K562 (cell line): ENCODE results near the gene DCAF7. TPM values are rescaled to one million over a fixed set of nuclear protein-coding genes. Genes with fewer than 3 reads are reported as not detected.
A peak's percentile ranks its signal among the peaks of the same experiment; 100 is the strongest.

Experiments
- ATAC-seq: fragments of 200-7000 bp; cut with Tn5 transposase; 3 replicates; pipeline ENCODE4 v1.9.1; 2020; ENCODE audit warnings: moderate library complexity
- BruUV-seq: library from RNA; stranded (reverse); fragments of 400-500 nt; replicated peaks from 2 replicates; lab custom pipeline; 2021; lab: Mats Ljungman, UMichigan
- CTCF ChIA-PET: fragments of 300-600 bp; formaldehyde crosslinking; extraction: SDS; loops from one replicate; lab custom pipeline; 2021; ENCODE audit warnings: low intra/inter-chr PET ratio; lab: Yijun Ruan, JAX
- POLR2A ChIA-PET: fragments of 300-600, 350-650 bp; sonication (Branson Sonifier 250); formaldehyde crosslinking; extraction: SDS; loops from one replicate; lab custom pipeline; 2021; ENCODE audit warnings: antibody characterized with exemption, inconsistent platforms; lab: Yijun Ruan, JAX
- DNase-seq, 4 experiments: peaks; one replicate each; pipeline versions ENCODE4 v3.0.0 to v3.0.0-alpha.2; 2011 to 2018; ENCODE audit warnings: low spot score in 3 of 4, mixed read lengths in 3 of 4; ENCODE audit errors: extremely low read depth in 1 of 4
- FAIRE-seq: peaks from 2 replicates; lab custom pipeline; 2011; peaks lifted over from hg19 to GRCh38; lab: Jason Lieb, UNC
- H2AFZ ChIP-seq: 2 replicates; pipeline ENCODE4 v1.6.0; 2011; ENCODE audit warnings: low read depth, low read length, control low read depth, inconsistent platforms
- H3K27ac ChIP-seq: fragments of 200-600 bp; 3 replicates; pipeline ENCODE4 v1.8.0; 2011; ENCODE audit warnings: low read depth, mild to moderate bottlenecking, control low read depth, inconsistent platforms, low read length, moderate library complexity, mixed read lengths; ENCODE audit errors: extremely low read depth
- H3K27me3 ChIP-seq, 2 experiments: fragments of 300-600 bp in 1 of 2; 2 replicates in 1 of 2; 3 replicates in 1 of 2; pipeline versions ENCODE4 v1.6.0 to v1.8.0; 2011; ENCODE audit warnings: inconsistent platforms in 2 of 2, low read length in 2 of 2, mild to moderate bottlenecking in 1 of 2, mixed read lengths in 1 of 2, moderate library complexity in 1 of 2; ENCODE audit not compliant: control insufficient read depth in 2 of 2, insufficient read depth in 2 of 2
- H3K36me3 ChIP-seq: fragments of 300-600 bp; 3 replicates; pipeline ENCODE4 v1.8.0; 2011; ENCODE audit warnings: mild to moderate bottlenecking, low read length, inconsistent platforms; ENCODE audit not compliant: control insufficient read depth, insufficient read depth
- H3K4me1 ChIP-seq, 2 experiments: fragments of 200-600 bp in 1 of 2; replicated peaks in 1 of 2; 2 replicates in 1 of 2; 3 replicates in 1 of 2; pipeline versions ENCODE4 v1.5.1 to v1.8.0; 2011; ENCODE audit warnings: inconsistent platforms in 2 of 2, low read length in 2 of 2, mild to moderate bottlenecking in 1 of 2, mixed read lengths in 1 of 2, moderate library complexity in 1 of 2; ENCODE audit not compliant: control insufficient read depth in 2 of 2, insufficient read depth in 2 of 2
- H3K4me2 ChIP-seq: 2 replicates; pipeline ENCODE4 v1.6.1; 2011; ENCODE audit warnings: low read length, control low read depth, inconsistent platforms, mixed read lengths; ENCODE audit not compliant: insufficient read depth
- H3K4me3 ChIP-seq: fragments of 200-600 bp; sonication (generic), shearing (Covaris generic); 2 replicates; pipeline ENCODE4 v1.5.1; 2016; ENCODE audit warnings: control low read depth, inconsistent platforms
- H3K79me2 ChIP-seq: fragments of 200-600 bp; 3 replicates; pipeline ENCODE4 v1.8.0; 2011; ENCODE audit warnings: low read length, inconsistent platforms; ENCODE audit not compliant: control insufficient read depth, insufficient read depth
- H3K9ac ChIP-seq, 2 experiments: 2 replicates each; pipeline versions ENCODE4 v1.6.0 to v1.6.1; 2011; ENCODE audit warnings: low read depth in 2 of 2, low read length in 2 of 2, control low read depth in 1 of 2, inconsistent platforms in 1 of 2, mild to moderate bottlenecking in 1 of 2, mixed read lengths in 1 of 2; ENCODE audit not compliant: insufficient read depth in 1 of 2
- H3K9me1 ChIP-seq: one replicate; pipeline ENCODE4 v1.6.0; 2011; ENCODE audit warnings: inconsistent platforms, mild to moderate bottlenecking, low read length, moderate library complexity; ENCODE audit not compliant: control insufficient read depth, insufficient read depth
- H3K9me3 ChIP-seq: replicated peaks from 2 replicates; pipeline ENCODE4 v1.5.1; 2011; ENCODE audit warnings: low read depth, low read length, inconsistent platforms; ENCODE audit not compliant: control insufficient read depth, insufficient read depth
- H4K20me1 ChIP-seq: replicated peaks from 2 replicates; pipeline ENCODE4 v1.6.1; 2011; ENCODE audit warnings: low read length, inconsistent platforms, mixed read lengths; ENCODE audit not compliant: control insufficient read depth, insufficient read depth
- BCOR ChIP-seq: fragments of 450-650 bp; IDR thresholded peaks from 2 replicates; pipeline ENCODE4 v1.6.1; 2016
- CAMTA2 ChIP-seq: fragments of 250-450 bp; sonication (Bioruptor Pico); conservative IDR thresholded peaks from 2 replicates; pipeline ENCODE4 v1.5.1; 2022
- ELF2 ChIP-seq: fragments of 250-450 bp; sonication (Bioruptor Pico); IDR thresholded peaks from 2 replicates; pipeline ENCODE4 v1.5.0; 2021; ENCODE audit warnings: mild to moderate bottlenecking
- HDAC3 ChIP-seq: fragments of 450-650 bp; IDR thresholded peaks from 2 replicates; pipeline ENCODE4 v1.6.1; 2018; ENCODE audit warnings: borderline replicate concordance, mild to moderate bottlenecking, moderate library complexity; ENCODE audit not compliant: partially characterized antibody
- JUNB ChIP-seq: fragments of 450-650 bp; formaldehyde crosslinking; conservative IDR thresholded peaks from 2 replicates; pipeline ENCODE4 v1.4.0; 2020; ENCODE audit warnings: mild to moderate bottlenecking
- NONO ChIP-seq, 2 experiments: fragments of 200-400 bp in 1 of 2; fragments of 450-650 bp in 1 of 2; formaldehyde crosslinking in 1 of 2; IDR thresholded peaks; 2 replicates each; pipeline ENCODE4 v1.6.1; 2017; ENCODE audit warnings: low read depth in 2 of 2, mild to moderate bottlenecking in 2 of 2, moderate library complexity in 2 of 2, low read length in 1 of 2
- POLR2G ChIP-seq: fragments of 200-400 bp; formaldehyde crosslinking; IDR thresholded peaks from 2 replicates; pipeline ENCODE4 v1.6.1; 2017; ENCODE audit warnings: low read depth, mild to moderate bottlenecking, antibody characterized with exemption, low read length, moderate library complexity
- RFX1 ChIP-seq: fragments of 450-650 bp; IDR thresholded peaks from 2 replicates; pipeline ENCODE4 v1.6.1; 2016; ENCODE audit warnings: mild to moderate bottlenecking, moderate library complexity
- WGBS: fragments of 100-300 bp; shearing (Covaris generic); methylation state at CpG from one replicate; pipeline ENCODE4 v1.1.6; 2016; ENCODE audit warnings: low coverage, mixed read lengths; ENCODE audit not compliant: insufficient coverage; ENCODE audit errors: missing lambda C conversion rate; 5-methylcytosine and 5-hydroxymethylcytosine counted together
- in situ Hi-C: fragments of 300-500 bp; cut with MboI; formaldehyde crosslinking; loops from 4 replicates; pipeline ENCODE4 v1.15.0; 2018; ENCODE audit warnings: inconsistent platforms, mixed read lengths
- intact Hi-C: fragments of 100-400 bp; cut with micrococcal nuclease; formaldehyde crosslinking; loops from 2 replicates; pipeline ENCODE4 v1.14.2; 2022
- polyA plus RNA-seq, 8 experiments: library from polyadenylated mRNA; depleted of rRNA in 4 of 8; stranded (reverse) in 5 of 8; unstranded in 3 of 8; fragments of >200 nt; fragmentation: Nextera tagmentation in 2 of 8; fragmentation: Illumina TruSeq in 1 of 8; extraction: Ambion mirVana in 2 of 8; extraction: Trizol in 1 of 8; gene quantifications; 2 replicates each; pipeline versions ENCODE4 v1.2.1 to v1.2.3, GENCODE V29; 2011 to 2014; ENCODE audit warnings: inconsistent platforms in 1 of 8, missing spikeins in 1 of 8
- total RNA-seq, 7 experiments: library from RNA; depleted of rRNA in 6 of 7; stranded (reverse); fragments of >200 nt in 6 of 7; fragmentation: Illumina TruSeq in 2 of 7; extraction: Trizol in 2 of 7; gene quantifications; 2 replicates each; pipeline versions ENCODE4 v1.2.1 to v1.2.3, GENCODE V29; 2011 to 2021; ENCODE audit warnings: low replicate concordance in 1 of 7
- TF ChIP-seq, protein P1 (sequence below): fragments of 250-450 bp; sonication (Bioruptor Pico); IDR thresholded peaks from 2 replicates; pipeline ENCODE4 v1.9.0; 2021; ENCODE audit warnings: mild to moderate bottlenecking
- TF ChIP-seq, protein P2 (sequence below), 2 experiments: fragments of 200-800 bp in 1 of 2; sonication (Bioruptor generic) in 1 of 2; sonication (generic) in 1 of 2; formaldehyde crosslinking in 1 of 2; IDR thresholded peaks in 1 of 2; conservative IDR thresholded peaks in 1 of 2; 2 replicates each; pipeline versions ENCODE4 v1.5.0 to v1.6.1; 2016 to 2020; ENCODE audit warnings: missing compliant biosample characterization in 1 of 2, missing genetic modification characterization in 1 of 2, missing genetic modification reagents in 1 of 2
- TF ChIP-seq, protein P3 (sequence below): fragments of 250-450 bp; sonication (Bioruptor Pico); IDR thresholded peaks from 2 replicates; pipeline ENCODE4 v1.5.0; 2022; ENCODE audit warnings: mild to moderate bottlenecking
- TF ChIP-seq, protein P4 (sequence below): fragments of 250-450 bp; sonication (Bioruptor Pico); IDR thresholded peaks from 2 replicates; pipeline ENCODE4 v1.8.0; 2021; ENCODE audit warnings: mild to moderate bottlenecking, moderate library complexity

Gene DCAF7
- total and polyA plus RNA-seq, 9 of the 15 experiments (the other 6 are each of a cell fraction or from before 2014, with no cell fraction given): 30.8 to 123 (median 40.2) TPM

DNA sequence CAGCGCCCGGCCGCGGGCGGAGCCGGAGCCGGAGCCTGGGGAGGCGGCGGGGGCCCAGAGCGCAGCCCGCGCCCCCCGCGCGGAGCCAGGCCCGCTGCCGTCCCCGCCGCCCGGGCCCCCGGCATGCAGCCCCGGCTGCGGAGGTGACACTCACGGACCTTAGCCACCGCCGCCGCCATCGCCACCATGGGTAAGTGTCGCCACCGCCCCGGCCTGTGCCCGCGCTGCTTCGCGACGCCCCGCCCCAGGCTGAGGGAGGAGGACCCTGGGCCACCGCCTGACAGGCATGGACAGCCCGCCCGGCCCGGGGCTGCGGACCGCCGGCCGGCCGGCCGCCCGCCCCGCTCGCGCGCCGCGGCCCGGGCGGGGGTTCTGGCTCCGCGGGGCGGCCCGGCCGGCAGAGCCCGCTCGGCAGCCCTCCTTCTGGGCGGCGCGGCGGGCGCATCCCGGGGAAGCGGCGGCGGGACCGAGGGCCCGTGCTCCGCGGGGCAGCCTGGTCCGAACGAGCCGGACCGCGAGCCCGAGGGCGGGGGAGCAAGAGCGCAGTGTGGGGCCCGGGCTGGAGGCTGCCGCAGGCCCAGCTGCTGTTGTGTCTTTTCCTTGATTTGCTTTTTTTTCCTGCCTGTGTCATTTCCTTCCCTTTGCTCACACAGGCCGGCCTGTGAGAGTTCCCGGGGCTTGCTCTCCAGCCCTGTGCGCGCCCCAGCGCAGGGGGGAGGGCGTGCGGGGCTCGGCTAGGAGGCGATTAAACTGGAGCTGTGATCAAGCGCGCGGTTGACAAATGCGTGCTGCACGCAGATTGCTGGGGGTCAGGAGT lies 72.5 kb downstream of the DCAF7 start (continued):
- TF ChIP-seq, protein P1, sequence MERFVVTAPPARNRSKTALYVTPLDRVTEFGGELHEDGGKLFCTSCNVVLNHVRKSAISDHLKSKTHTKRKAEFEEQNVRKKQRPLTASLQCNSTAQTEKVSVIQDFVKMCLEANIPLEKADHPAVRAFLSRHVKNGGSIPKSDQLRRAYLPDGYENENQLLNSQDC (CRISPR knock-in tag): no peak
- TF ChIP-seq, all 486 proteins: peak for 33

DNA sequence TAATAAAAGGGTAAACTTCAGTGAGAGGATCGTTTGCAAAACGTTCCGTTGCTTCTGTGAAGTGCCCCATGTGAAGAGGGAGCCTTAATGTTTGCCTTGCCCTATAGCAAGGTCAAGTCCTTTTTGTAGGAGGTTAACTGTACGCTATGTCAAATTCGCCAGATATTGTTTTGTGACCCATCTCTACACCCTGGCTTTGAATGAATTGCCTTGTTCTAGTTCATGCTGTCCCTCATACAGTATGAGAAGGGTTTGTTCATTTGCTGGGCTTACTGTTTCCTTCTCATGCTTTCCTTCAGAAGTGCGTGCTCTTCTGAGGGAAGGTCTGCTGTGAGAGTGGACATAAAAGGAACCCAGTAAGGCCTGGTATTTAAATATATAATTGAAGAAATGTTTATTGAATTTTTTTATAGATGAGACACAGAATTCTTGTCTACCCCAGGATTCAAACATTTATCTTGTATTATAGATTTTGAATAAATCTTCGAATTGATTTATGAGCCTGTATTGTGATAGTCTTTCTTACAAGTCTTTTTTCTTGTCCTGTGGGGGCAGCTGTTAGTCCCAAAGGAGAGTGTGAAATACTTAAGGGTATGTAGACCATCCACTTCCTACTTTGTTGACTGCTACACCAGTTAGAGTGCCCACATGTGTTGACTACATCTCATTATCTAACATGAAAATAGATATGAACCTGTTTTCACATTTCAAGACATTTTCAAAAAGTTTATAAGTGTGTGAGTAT lies 73.7 kb downstream of the DCAF7 start:
- FAIRE-seq: peak; percentile 80
- H4K20me1 ChIP-seq: no peaks in the 10 kb centered on the region
- peak overlapping the region; percentile 76 for H3K4me2 ChIP-seq
- no peak for ATAC-seq
- peak overlapping the region; percentile 17; the same call in 2 of the 3 replicates for H3K27ac ChIP-seq
- CTCF ChIA-PET: no interaction called here
- 11% methylated on average over 7 of the region's 7 CpGs for WGBS
- H3K9me3 ChIP-seq: no peaks in the 10 kb centered on the region
- peak overlapping the region; percentile 41 for H2AFZ ChIP-seq
- H3K9ac ChIP-seq: peak overlapping the region in 1 of 2 experiments; percentile 54; a peak in 3 of 4 replicates
- intact Hi-C loops: loop anchor here (2.0 to 10.0 kb wide), 4 partner anchors 51 to 221 kb away; partner anchors contain the start of genes CCDC47, DDX42 and SMARCD2
- DNase-seq: peak in 1 of 4 experiments; percentile 25
- peaks cover 10 to 22% of the 10 kb centered on the region in 2 experiments; a peak in 4 of 5 replicates for H3K4me1 ChIP-seq
- H3K27me3 ChIP-seq: no peaks in the 10 kb centered on the region
- in situ Hi-C loops: no loop called here
- H3K79me2 ChIP-seq: peaks cover 43% of the 10 kb centered on the region
- peak overlapping the region; percentile 71; the same call in 1 of the 2 replicates for H3K4me3 ChIP-seq
- H3K36me3 ChIP-seq: no peaks in the 10 kb centered on the region; the same call in 2 of the 3 replicates
- POLR2A ChIA-PET: interaction anchor here (0.6 to 2.4 kb wide), 3 partner anchors 12 to 146 kb away, joined by 3 to 10 read pairs (median 3); no protein-coding TSS in a partner anchor
- peaks cover 3% of the 10 kb centered on the region for H3K9me1 ChIP-seq
- no TSS peak for BruUV-seq
- TF ChIP-seq, protein P2, sequence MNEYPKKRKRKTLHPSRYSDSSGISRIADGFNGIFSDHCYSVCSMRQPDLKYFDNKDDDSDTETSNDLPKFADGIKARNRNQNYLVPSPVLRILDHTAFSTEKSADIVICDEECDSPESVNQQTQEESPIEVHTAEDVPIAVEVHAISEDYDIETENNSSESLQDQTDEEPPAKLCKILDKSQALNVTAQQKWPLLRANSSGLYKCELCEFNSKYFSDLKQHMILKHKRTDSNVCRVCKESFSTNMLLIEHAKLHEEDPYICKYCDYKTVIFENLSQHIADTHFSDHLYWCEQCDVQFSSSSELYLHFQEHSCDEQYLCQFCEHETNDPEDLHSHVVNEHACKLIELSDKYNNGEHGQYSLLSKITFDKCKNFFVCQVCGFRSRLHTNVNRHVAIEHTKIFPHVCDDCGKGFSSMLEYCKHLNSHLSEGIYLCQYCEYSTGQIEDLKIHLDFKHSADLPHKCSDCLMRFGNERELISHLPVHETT (CRISPR knock-in tag; conservative IDR thresholded peaks at IDR 0.05 in 1 of 2, IDR thresholded peaks at IDR 0.05 in 1 of 2): no peak
- TF ChIP-seq, protein P3, sequence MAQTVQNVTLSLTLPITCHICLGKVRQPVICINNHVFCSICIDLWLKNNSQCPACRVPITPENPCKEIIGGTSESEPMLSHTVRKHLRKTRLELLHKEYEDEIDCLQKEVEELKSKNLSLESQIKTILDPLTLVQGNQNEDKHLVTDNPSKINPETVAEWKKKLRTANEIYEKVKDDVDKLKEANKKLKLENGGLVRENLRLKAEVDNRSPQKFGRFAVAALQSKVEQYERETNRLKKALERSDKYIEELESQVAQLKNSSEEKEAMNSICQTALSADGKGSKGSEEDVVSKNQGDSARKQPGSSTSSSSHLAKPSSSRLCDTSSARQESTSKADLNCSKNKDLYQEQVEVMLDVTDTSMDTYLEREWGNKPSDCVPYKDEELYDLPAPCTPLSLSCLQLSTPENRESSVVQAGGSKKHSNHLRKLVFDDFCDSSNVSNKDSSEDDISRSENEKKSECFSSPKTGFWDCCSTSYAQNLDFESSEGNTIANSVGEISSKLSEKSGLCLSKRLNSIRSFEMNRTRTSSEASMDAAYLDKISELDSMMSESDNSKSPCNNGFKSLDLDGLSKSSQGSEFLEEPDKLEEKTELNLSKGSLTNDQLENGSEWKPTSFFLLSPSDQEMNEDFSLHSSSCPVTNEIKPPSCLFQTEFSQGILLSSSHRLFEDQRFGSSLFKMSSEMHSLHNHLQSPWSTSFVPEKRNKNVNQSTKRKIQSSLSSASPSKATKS (CRISPR knock-in tag): no peak
- no peak for TF ChIP-seq RFX1
- TF ChIP-seq HDAC3: no peak
- TF ChIP-seq BCOR: no peak
- no peak for TF ChIP-seq POLR2G
- TF ChIP-seq, protein P4, sequence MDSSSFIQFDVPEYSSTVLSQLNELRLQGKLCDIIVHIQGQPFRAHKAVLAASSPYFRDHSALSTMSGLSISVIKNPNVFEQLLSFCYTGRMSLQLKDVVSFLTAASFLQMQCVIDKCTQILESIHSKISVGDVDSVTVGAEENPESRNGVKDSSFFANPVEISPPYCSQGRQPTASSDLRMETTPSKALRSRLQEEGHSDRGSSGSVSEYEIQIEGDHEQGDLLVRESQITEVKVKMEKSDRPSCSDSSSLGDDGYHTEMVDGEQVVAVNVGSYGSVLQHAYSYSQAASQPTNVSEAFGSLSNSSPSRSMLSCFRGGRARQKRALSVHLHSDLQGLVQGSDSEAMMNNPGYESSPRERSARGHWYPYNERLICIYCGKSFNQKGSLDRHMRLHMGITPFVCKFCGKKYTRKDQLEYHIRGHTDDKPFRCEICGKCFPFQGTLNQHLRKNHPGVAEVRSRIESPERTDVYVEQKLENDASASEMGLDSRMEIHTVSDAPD: no peak
- no peak for TF ChIP-seq JUNB
- no peak for TF ChIP-seq NONO (IDR thresholded peaks at IDR 0.05; ENCODE audit: low read depth in 2 of 2, low read length in 1 of 2)
- TF ChIP-seq CAMTA2 (CRISPR knock-in tag): no peak
- TF ChIP-seq ELF2 (CRISPR knock-in tag): no peak
